A673 (cell line): ENCODE data around the gene RBM8A. TPM values are rescaled to one million over a fixed set of nuclear protein-coding genes. Genes with fewer than 3 reads are reported as not detected.
A peak's percentile ranks its signal among the peaks of the same experiment; 100 is the strongest.
"Not testable (repeated sequence)": the region's sequence is repeated elsewhere in the genome, so short reads cannot be mapped to it uniquely, and the experiment has no call there.

Experiments
- BruUV-seq: library from RNA; stranded (reverse); fragments of 400-500 nt; replicated peaks from 2 replicates; lab custom pipeline; 2021; lab: Mats Ljungman, UMichigan
- CTCF ChIA-PET: fragments of 300-600 bp; sonication (Branson Sonifier 250); formaldehyde crosslinking; loops from one replicate; lab custom pipeline; 2022; ENCODE audit warnings: antibody characterized with exemption; lab: Charles Lee
- POLR2A ChIA-PET: fragments of 300-600 bp; sonication (Branson Sonifier 250); formaldehyde crosslinking; loops from one replicate; lab custom pipeline; 2022; ENCODE audit warnings: antibody characterized with exemption; ENCODE audit not compliant: low non-redundant PET; lab: Charles Lee
- DNase-seq: peaks from one replicate; pipeline ENCODE4 v3.0.0-alpha.2; 2015; ENCODE audit warnings: low spot score
- H3K27ac ChIP-seq: fragments of 200-600 bp; sonication (generic); 2 replicates; pipeline ENCODE4 v1.5.1; 2016; ENCODE audit warnings: mixed run types, low read depth, mild to moderate bottlenecking, mixed read lengths, antibody characterized with exemption, low read length; ENCODE audit not compliant: poor library complexity, severe bottlenecking
- H3K27me3 ChIP-seq: fragments of 200-600 bp; sonication (generic); replicated peaks from 2 replicates; pipeline ENCODE4 v1.6.1; 2017; ENCODE audit warnings: mixed run types, low read depth, mild to moderate bottlenecking, mixed read lengths, antibody characterized with exemption, low read length; ENCODE audit not compliant: insufficient read depth, poor library complexity
- H3K36me3 ChIP-seq: fragments of 200-600 bp; sonication (generic); 2 replicates; pipeline ENCODE4 v1.6.1; 2016; ENCODE audit warnings: mixed run types, mild to moderate bottlenecking, mixed read lengths, antibody characterized with exemption, low read length; ENCODE audit not compliant: insufficient read depth, poor library complexity, severe bottlenecking
- H3K4me1 ChIP-seq: fragments of 200-600 bp; sonication (generic); 2 replicates; pipeline ENCODE4 v1.6.1; 2017; ENCODE audit warnings: mixed run types, mild to moderate bottlenecking, mixed read lengths, antibody characterized with exemption, low read length; ENCODE audit not compliant: insufficient read depth, poor library complexity, severe bottlenecking
- H3K4me3 ChIP-seq: fragments of 200-600 bp; sonication (generic); 2 replicates; pipeline ENCODE4 v1.5.1; 2016; ENCODE audit warnings: low read depth, mixed run types, mild to moderate bottlenecking, mixed read lengths, low read length; ENCODE audit not compliant: poor library complexity, severe bottlenecking
- H3K9me3 ChIP-seq: fragments of 200-600 bp; sonication (generic); 2 replicates; pipeline ENCODE4 v1.6.1; 2016; ENCODE audit warnings: mixed run types, low read depth, mild to moderate bottlenecking, mixed read lengths, antibody characterized with exemption, low read length; ENCODE audit not compliant: poor library complexity, severe bottlenecking
- CTCF ChIP-seq: fragments of 300-800, 200-600 bp; sonication (generic); conservative IDR thresholded peaks from 2 replicates; pipeline ENCODE4 v1.5.1; 2017; ENCODE audit warnings: low read depth, mild to moderate bottlenecking, antibody characterized with exemption, low read length, moderate library complexity, mixed read lengths
- EZH2 ChIP-seq: fragments of 200-600 bp; sonication (generic); IDR thresholded peaks from 2 replicates; pipeline ENCODE4 v1.6.1; 2017; ENCODE audit warnings: borderline replicate concordance, low read depth, mild to moderate bottlenecking, mixed read lengths, antibody characterized with exemption, low read length; ENCODE audit not compliant: poor library complexity, severe bottlenecking
- intact Hi-C: fragments of 100-400 bp; cut with micrococcal nuclease; formaldehyde crosslinking; loops from one replicate; pipeline ENCODE4 v1.10.0; 2022; ENCODE audit not compliant: unreplicated experiment
- total RNA-seq: library from RNA; stranded (reverse); gene quantifications from 2 replicates; pipeline ENCODE4 v1.2.3, GENCODE V29; 2021

Gene RBM8A
- total RNA-seq, 1 experiment from 2014 or later, result 276 TPM

GRCh38 chr1:145926686-145927062 is 610 bp downstream of the RBM8A start:
- BruUV-seq, result no TSS peak
- intact Hi-C loops, result loop anchor here (2.0 to 5.0 kb wide), 2 partner anchors 36 to 68 kb away; partner anchors contain the start of genes ANKRD34A, PIAS3 and POLR3GL

GRCh38 chr1:145922266-145922665 is 5.0 kb downstream of the RBM8A start:
- no TSS peak for BruUV-seq
- Histone ChIP-seq H3K4me1 (peaks cover 22% of the 10 kb centered on the region), H3K4me3 (no peak overlapping the region), H3K27me3 (no peaks in the 10 kb centered on the region), H3K9me3 (no peaks in the 10 kb centered on the region), H3K36me3 (peaks cover 20% of the 10 kb centered on the region), H3K27ac (no peak overlapping the region)
- TF ChIP-seq CTCF (no peak), EZH2 (no peak)
- ChIA-PET POLR2A (interaction anchor here (0.7 kb wide), 1 partner anchor 81 kb away, joined by 4 read pairs; no protein-coding TSS in a partner anchor), CTCF (no interaction called here)
- intact Hi-C loops, result no loop called here
- DNase-seq, result no peak

More at GRCh38 chr1:145926686-145927062, 610 bp downstream of the RBM8A start:
- DNase-seq, result no peak
- H3K27ac ChIP-seq, result peak overlapping the region; percentile 95
- TF ChIP-seq CTCF (no peak), EZH2 (no peak)
- no peaks in the 10 kb centered on the region for H3K27me3 ChIP-seq
- H3K4me1 ChIP-seq, result peaks cover 14% of the 10 kb centered on the region
- POLR2A ChIA-PET, result interaction anchor here (1.0 kb wide), 2 partner anchors 31 to 38 kb away, joined by 3 to 6 read pairs; partner anchors contain the start of genes LIX1L and POLR3GL
- H3K9me3 ChIP-seq, result no peaks in the 10 kb centered on the region
- H3K36me3 ChIP-seq, result peaks cover 20% of the 10 kb centered on the region
- CTCF ChIA-PET, result interaction anchor here (1.5 kb wide), 1 partner anchor 81 kb away, joined by 6 read pairs; no protein-coding TSS in a partner anchor
- peak overlapping the region; percentile 68 for H3K4me3 ChIP-seq

- CTCF ChIA-PET, intact Hi-C loops, H3K27me3 ChIP-seq, H3K9me3 ChIP-seq, BruUV-seq, POLR2A ChIA-PET, DNase-seq, H3K27ac ChIP-seq: not testable (repeated sequence)
- Histone ChIP-seq H3K4me1 (peaks cover 16% of the 10 kb centered on the region), H3K36me3 (peaks cover 17% of the 10 kb centered on the region), H3K4me3 (peak overlapping the region; percentile 78)
Observed at GRCh38 chr1:145920297-145920696, 7.0 kb downstream of the RBM8A start.
